ENCODE measurements around the gene NPIPB2. TPM values are rescaled to one million over a fixed set of nuclear protein-coding genes. Genes with fewer than 3 reads are reported as not detected.

Gene NPIPB2
- total and polyA plus RNA-seq, 10 of the 15 experiments (the other 5 are each of a cell fraction or from before 2014, with no cell fraction given) = 1.9 to 29.3 (median 10.8) TPM

- H3K9ac ChIP-seq (ENCODE audit: control insufficient read depth, insufficient read depth, low read length) = peak overlapping the region; percentile 77
- POLR2A ChIA-PET = interaction anchor here (1.7 kb wide), 1 partner anchor 50 kb away, joined by 7 read pairs; the partner anchor contains the start of gene TNFRSF17
- peak overlapping the region; percentile 77 for H3K4me2 ChIP-seq (ENCODE audit: control insufficient read depth, insufficient read depth)
- FAIRE-seq = no peak
- H3K79me2 ChIP-seq (ENCODE audit: control insufficient read depth, insufficient read depth, low read length) = peaks cover 63% of the 10 kb centered on the region
- H4K20me1 ChIP-seq (ENCODE audit: control insufficient read depth, insufficient read depth) = no peaks in the 10 kb centered on the region; the same call in none of the 2 replicates
- TF ChIP-seq SIN3A (IDR thresholded peaks at IDR 0.05; ENCODE audit: low read depth, low read length) (peak; percentile 31; the same call in 1 of the 2 replicates), POU2F2 (IDR thresholded peaks at IDR 0.05; ENCODE audit: borderline replicate concordance, low read depth, low read length) (0 out of 3 replicates have a peak, but pooled peaks have one; percentile 0), SP1 (IDR thresholded peaks at IDR 0.05; ENCODE audit: low read depth, low read length) (no peak), NBN (IDR thresholded peaks at IDR 0.05) (peak; percentile 24; the same call in 1 of the 2 replicates), BMI1 (IDR thresholded peaks at IDR 0.05; ENCODE audit: borderline replicate concordance) (no peak), IKZF2 (IDR thresholded peaks at IDR 0.05) (peak in 1 of 2 experiments; percentile 3; a peak in 1 of 4 replicates), JUND (IDR thresholded peaks at IDR 0.05; ENCODE audit: low read depth, low read length) (no peak)
- in situ Hi-C loops (cut with MboI) (no loop called here), intact Hi-C loops (cut with micrococcal nuclease; ENCODE audit: unreplicated experiment) (loop anchor here (2.0 to 5.0 kb wide), 2 partner anchors 53 to 60 kb away; partner anchors contain the start of gene TNFRSF17)
- peak overlapping the region; percentile 75 for H2AFZ ChIP-seq (ENCODE audit: control insufficient read depth, low read depth, low read length)
- RAD21 ChIA-PET (ENCODE audit: unreplicated experiment) = interaction anchor here (0.7 kb wide), 1 partner anchor 35 kb away, joined by 4 read pairs; no protein-coding TSS in a partner anchor
- peaks cover 0 to 2% of the 10 kb centered on the region in 2 experiments; a peak in 1 of 4 replicates for H3K36me3 ChIP-seq (ENCODE audit: control insufficient read depth in 2 of 2, insufficient read depth in 2 of 2, low read length in 1 of 2)
- WGBS (ENCODE audit: insufficient coverage, insufficient replicate concordance, low lambda C conversion rate, missing lambda C conversion rate) = under 1% methylated on average over 30 of the region's 30 CpGs
- TSS peak; percentile 84 for BruUV-seq (replicated peaks)
- H3K9me3 ChIP-seq (replicated peaks; ENCODE audit: control insufficient read depth, insufficient read depth, low read length) = peaks cover 2% of the 10 kb centered on the region; the same call in 2 of the 3 replicates
- H3K4me1 ChIP-seq (ENCODE audit: control insufficient read depth, insufficient read depth, low read length) = peaks cover 15% of the 10 kb centered on the region
- peak overlapping the region; percentile 87 for H3K27ac ChIP-seq (ENCODE audit: control insufficient read depth, insufficient read depth)
- CTCF ChIA-PET = interaction anchor here (0.6 kb wide), 1 partner anchor 50 kb away, joined by 3 read pairs; no protein-coding TSS in a partner anchor
- DNase-seq (ENCODE audit: low read depth, low spot score) = no peak
- H3K27me3 ChIP-seq (replicated peaks in 1 of 2; ENCODE audit: control insufficient read depth in 2 of 2, insufficient read depth in 2 of 2, low read length in 1 of 2) = no peaks in the 10 kb centered on the region
- ATAC-seq = peak; percentile 6
- peak overlapping the region; percentile 71 for H3K4me3 ChIP-seq
- SMC1A ChIA-PET (ENCODE audit: uncharacterized antibody, unreplicated experiment) = interaction anchor here (1.2 kb wide), 1 partner anchor 62 kb away, joined by 3 read pairs; the partner anchor contains the start of gene SNX29
Measured at GRCh38 chr16:11914210-11915113, 27.4 kb downstream of the NPIPB2 start.

Measured in GM12878 (cell line).